NCI-H82 (cell line): ENCODE measurements around the gene INTS1.

Experiments used
- DNase-seq: peaks from one replicate; lab custom pipeline; 2025; lab: John Stamatoyannopoulos, UW

Gene INTS1

DNA sequence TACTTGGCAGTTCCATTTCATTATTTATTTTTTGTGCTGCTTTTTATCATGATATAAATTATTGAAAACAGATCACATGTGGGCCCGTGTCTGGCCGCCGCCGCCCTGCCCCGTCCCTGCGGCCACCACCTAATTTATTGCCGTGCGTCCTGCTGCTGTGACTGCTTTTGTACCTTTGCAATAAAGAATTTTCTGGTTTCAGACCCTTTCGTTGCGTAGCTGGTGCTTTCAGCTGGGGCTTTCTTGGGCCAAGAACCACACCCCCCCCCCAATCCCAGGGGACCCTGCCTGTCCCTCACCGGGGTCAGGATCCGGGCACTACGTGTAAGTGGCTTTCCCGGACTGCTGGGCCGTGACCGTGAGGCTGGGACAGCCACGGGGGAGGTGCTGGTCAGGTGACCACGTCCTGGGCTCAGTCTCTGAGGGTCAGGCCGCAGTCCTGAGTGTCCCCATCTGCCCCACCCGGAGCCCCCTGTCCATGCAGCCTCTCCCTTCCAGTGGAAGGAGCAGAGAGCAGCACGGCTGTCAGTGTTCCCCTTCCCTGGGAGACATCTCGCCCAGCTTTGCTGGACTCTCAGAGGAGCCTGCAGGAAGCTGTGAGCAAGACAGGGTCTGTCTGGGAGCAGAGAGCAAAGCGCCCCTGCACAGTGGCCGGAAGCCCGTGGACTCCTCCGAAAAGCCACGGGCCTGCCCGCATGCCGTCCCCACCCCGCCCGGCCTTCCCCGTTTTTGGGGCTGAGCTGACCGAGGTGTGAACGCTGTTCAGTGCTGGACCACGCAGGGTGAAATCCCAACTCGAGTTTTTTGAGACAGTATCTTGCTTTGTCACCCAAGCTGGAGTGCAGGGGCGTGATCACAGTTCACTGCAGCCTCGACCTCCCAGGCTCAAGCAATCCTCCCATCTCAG lies 38.9 kb upstream of the INTS1 start:
- no peak for DNase-seq

DNA sequence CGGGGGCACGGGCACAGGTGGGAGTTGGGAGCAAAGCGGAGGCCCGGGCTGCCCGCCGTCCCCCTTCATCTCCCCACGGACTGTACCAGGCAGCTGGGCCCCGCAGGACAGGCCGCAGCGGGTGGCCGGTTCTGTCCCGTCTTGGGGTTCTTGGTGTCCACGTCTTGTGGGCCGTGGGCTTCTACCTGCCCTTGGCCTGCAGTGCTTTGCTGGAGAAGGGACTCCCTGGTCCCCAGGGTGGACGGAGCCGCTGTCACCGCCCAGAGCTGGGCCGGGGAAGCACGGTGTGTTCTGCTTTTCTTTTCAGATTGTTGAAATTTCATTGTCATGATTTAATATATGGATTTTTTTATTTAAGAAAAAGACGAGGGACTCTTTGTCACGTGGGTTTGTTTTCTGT lies 38.1 kb upstream of the INTS1 start:
- DNase-seq: no peak

DNA sequence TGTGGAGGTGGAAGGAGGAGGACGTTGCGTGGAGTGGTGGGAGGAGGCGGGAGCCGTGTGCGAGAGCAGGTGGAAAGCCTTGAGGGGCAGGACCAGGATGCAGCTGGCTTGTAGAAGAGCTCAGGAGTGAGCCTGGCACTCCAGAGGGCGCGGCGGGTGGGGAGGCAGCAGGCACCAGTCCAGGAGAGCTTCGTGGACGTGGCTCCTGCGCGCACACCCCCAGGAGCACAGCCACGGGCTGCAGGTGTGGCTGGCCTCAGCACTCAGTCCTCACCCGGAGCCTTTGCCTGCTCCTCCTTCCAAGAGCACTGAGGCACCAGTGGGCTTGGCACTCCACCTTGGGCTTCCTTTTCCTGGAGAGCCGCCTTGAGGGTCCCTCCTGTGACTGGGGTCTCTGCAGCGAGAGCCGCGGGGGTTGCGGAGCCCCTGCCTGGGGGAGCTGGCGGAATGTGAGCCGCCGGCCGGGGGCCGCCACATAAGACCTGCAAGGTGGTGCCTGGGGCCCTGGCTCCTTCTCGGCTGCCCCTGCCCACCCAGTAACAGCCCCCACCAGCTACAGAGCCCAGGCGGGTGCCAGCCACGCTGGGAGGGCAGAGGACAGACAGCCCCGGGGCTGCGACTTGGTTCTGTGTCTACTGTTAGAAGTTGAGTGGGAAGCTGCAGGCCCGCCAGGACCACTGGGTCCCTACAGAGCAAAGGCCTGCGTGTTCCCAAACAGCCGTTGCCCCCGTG lies 37.4 kb upstream of the INTS1 start:
- no peak for DNase-seq

DNA sequence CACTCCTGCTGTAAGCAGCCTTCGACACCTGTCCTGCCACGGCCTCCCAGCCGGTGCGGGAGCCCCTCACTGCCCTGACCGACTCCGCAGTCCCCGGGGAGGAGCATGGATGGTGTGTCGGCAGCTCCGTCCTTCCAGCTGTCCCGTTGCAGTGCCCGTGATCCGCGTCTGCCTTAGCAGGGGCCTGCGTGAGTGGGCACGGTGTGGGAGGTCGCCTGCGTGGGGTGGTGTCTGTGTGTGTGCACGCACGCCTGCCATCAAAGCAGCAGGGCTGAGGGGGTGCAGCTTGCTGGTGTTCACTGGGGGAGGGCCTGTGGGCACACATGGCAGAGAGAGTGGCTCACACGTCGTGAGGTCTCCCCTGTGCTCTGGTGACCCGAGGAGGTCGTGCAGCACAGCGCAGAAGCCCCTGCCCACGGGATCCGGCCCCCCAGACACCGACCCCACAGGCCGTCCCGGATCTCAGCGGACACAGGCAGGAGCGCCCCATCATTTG lies 36.6 kb upstream of the INTS1 start:
- DNase-seq: no peak

DNA sequence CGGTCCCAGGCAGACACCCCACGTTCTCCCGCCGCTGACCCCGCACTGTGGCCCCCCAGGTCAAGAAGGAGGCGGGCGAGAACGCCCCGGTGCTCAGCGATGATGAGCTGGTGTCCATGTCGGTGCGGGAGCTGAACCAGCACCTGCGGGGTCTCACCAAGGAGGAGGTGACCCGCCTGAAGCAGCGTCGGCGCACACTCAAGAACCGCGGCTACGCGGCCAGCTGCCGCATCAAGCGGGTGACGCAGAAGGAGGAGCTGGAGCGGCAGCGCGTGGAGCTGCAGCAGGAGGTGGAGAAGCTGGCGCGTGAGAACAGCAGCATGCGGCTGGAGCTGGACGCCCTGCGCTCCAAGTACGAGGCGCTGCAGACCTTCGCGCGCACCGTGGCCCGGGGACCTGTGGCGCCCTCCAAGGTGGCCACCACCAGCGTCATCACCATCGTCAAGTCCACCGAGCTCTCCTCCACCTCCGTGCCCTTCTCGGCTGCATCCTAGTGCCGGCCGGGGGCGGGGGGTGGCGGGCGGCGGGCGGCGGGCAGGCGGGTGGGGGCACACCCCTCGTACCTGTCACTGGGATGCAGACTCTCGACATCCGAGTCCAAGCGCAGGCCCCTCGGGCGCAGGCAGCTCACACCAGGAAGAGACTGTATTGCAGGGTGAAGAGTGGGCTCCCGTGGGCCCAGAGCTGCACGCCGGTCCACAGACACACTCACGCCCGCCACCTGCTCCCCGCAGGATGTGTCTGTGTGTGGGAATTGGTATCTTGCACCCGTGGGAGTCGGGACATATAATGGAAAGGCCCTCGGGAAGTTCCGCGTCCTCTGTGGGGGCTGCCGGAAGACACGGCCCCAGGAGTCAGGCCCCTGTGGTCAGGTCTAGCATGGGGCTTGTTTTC lies 35.9 kb upstream of the INTS1 start:
- no peak for DNase-seq

DNA sequence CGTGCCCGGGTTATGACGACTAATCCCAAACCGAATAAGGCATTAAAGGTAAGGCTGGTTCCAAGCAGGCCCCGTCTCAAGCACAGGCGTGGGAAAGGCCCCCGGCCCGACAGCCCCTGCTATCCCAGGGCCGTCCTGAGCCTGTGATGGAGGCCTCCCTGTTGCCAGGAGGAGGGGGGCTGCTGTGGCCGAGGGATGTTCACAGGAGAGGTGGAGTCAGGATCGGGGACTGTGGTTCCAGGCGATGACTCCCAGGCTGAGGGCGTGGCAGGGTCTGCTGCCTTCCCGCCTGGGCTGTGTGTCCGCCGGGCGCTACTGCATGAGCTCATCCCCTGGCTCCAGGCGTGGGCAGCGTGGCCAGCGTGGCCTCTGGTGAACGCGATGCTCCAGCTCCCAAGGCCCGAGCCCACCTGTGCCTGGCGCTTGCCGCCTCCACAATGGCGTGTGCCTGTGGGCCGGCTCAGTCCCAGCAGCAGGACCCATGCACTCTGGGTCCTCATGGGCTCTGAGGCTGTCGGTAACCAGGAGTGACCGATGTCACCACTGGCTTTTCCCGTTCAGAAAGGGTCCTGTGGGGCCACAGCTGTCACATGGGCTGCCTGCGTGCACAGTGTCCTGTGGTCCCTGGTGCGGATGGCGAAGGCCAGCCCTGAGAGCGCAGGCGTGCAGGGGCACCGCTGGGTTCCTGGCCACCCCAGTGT lies 35.1 kb upstream of the INTS1 start:
- no peak for DNase-seq

DNA sequence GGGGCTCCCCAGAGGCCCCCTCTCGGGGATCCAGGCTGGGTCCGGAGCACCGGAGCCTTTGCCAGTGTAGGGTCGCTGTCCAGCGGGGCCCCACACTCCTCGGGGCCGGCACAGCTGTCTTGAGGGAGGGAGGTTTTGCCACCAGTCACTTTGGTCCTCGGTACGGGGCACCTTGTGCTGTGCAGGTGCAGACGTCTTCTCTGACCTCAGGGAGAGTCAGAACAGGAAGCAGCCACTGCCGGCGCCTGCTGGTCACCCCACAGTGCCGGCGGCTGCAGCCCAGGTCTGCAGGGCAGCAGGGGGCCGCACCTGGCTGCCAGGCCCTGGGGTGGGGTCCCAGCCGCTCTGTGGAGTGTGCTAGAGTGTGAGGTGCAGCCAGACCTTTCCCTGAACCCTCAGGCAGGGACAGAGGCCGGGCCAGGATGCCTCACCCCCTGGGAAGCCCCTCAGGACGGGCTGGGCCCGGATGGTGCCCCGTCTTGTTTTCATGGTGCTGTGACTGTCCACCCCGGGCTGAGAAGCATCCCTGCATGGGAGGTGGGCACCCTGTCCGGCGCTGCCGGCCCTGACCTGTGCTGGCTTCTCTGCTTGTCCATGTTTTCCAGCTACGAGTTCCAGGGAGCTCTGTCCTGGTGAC lies 34.5 kb upstream of the INTS1 start:
- no peak for DNase-seq

DNA sequence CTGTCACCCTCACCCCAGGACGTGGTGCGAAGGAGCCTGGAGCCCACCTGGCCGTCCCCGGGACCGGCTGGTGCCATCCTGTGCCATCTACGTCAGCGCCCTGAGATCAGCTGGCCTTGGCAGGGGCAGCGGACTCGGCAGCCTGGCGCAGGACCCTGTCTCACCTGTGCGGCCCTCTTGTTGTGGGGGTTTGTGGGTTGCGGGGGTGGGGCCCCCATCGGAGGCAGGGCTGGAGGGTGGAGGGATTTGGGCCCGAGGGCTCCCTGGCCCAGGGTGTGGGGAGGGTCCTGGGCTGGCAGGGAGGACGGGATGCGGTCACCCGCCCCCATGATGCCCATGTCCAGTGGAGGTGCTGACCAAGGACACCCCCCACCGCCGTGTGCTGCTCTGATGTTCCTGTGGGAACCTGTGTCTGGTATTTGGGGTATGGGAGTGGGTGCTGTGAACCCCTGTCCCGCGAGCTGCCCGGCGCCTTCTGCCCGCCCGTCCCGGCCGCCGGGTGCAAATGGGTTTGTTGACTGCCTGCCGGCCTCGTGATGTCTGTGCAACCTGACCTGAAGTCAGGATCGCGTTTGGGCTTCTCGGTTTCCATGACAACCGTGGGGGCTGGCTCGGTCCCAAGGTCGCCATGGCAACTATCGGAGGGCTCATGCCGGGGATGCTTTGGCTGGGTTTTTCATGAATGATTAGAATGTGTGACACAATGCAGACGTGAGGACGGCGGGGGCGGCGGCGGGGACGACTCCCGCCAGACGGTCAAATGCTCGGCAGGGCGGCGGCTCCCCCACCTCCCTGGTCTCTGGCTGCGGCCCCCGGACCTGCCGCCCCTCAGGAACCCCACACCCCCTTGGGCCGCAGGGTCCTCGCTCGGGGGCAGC lies 33.6 kb upstream of the INTS1 start:
- no peak for DNase-seq

DNA sequence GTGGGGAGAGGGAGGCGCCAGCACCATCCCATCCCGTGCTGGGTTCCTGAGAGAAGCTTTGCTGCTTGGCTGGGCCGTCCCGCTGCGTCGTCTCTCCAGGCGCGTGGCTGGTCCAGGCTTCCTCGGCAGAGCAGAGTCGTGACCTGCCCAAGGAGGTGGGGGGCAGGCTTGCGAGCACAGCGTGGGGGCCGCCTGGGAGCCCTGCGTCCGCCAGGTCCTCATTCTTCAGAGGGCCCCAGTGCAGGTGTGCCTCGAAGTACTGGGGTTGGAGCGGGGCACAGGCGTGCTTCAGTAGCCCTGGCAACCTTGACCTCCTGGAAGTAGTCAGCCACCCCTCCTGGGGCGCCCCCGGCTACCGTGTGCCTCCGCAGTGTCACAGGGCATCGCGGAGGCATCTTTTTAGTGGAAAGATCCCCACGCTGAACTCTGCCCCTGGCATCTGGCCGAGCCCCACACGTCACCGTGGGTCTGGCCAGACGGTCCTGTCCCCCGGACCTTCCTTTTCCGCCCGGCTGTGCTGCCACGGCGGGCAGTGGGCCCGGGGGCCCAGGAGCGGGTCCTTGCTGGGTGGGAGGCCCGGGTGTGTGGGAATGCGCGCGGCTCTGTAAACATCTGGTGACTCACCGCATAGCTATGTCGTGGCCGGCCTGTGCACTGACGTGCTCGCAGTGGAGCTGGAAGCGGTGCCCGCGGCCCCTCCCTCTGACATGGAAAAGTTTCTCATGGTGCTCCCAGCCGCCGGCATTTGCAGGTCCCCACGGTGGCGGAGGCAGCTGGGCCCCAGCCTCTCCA lies 32.8 kb upstream of the INTS1 start:
- no peak for DNase-seq

DNA sequence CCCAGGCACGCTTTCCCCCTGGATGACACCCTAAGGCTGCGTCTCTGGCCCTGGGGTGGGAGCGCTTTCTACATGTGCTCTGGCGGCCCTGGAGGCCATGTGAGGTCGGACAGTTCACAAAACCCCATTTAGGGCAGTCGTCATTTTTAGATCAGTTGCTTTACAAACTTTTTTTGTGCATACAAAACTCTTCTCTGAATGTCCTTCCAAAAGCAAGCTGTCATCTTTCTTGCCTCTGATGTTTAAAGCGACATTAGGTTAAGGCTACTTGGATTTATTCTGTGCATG lies 32.2 kb upstream of the INTS1 start:
- no peak for DNase-seq

DNA sequence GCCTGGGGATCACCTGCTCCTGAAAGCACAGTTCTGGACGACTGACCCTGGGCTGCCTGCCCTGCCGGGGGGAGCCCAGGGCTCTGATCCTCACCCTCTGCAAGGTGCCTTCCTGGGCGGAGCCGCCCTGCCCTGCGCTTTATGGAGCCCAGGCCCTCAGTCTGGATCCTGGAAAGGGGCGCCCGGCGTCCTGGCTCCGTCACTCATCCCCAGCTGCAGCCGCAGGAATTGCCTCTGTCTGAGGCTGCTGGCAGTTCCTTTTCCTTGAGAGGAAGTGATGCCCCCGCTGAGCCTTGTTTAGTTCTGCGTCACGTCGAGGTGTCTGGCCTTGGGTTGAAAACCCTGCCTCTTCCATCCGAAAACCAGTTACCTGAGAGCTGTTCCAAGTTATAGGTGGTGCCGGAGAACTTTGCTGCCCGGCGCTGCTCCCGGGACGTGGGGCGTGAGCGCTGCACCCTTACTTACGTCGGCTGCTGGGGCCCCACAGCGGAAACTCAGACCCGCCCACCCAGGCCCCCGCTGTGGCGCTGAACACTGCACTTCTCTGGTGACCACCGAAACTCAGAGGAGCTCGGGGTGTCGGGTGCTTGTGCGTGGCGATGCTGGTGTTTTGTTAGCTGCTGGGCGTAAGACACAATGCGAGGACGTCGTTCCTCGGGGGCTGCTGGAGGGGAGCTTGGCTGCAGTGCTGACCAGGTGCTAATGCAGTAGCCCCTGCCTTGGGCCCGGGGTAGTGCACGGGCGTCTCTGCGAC lies 31.7 kb upstream of the INTS1 start:
- DNase-seq: no peak

DNA sequence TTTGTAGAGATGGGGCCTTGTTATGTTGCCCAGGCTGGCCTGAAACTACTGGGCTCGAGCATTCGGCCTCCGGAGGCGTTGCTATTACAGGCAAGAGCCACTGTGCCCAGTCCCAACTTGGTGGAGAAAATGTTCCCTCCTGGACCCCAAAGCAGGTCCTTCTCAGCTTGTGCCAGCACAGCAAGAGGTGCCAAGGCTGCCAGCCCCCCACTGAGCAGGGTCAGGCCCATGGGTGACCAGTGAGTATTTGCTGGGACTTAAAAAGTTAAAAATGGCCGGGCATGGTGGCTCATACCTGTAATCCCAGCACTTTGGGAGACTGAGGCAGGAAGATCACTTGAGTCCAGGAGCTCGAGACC lies 30.9 kb upstream of the INTS1 start:
- no peak for DNase-seq

DNA sequence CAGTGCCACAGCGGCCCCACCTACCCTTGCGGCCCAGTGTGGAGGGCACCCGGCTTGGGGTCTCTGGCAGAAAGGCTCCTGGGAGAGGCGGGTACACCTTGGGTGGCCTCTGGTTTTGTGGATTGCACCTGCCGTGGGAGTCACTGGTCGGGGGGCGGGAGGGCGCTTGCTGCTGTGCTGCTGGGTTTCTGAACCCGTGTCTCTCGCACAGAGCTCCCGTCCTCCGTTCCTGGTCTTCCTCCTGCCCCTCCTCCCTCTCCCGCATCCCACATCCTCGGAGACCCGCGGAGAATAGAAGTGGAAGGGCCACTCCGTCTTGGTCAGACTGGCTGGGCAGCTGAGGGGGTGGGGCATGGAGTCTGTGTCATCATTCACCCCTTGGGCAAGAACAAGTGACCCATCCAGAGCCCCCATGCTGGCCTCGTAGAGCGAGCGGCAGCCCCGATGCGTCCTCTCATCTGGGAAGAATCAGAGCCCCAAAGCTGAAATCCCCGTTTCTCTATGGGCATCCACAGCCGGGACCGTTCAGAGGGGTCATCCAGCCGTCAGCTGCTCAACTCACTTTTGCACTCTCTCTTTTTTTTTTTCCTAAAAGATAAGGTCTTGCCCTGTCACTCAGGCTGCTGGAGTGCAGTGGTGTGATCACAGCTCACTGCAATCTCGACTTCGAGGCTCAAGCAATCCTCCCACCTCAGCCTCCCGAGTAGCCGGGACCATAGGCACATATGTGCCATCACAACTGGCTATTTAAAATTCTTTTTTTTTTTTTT lies 30.3 kb upstream of the INTS1 start:
- no peak for DNase-seq

DNA sequence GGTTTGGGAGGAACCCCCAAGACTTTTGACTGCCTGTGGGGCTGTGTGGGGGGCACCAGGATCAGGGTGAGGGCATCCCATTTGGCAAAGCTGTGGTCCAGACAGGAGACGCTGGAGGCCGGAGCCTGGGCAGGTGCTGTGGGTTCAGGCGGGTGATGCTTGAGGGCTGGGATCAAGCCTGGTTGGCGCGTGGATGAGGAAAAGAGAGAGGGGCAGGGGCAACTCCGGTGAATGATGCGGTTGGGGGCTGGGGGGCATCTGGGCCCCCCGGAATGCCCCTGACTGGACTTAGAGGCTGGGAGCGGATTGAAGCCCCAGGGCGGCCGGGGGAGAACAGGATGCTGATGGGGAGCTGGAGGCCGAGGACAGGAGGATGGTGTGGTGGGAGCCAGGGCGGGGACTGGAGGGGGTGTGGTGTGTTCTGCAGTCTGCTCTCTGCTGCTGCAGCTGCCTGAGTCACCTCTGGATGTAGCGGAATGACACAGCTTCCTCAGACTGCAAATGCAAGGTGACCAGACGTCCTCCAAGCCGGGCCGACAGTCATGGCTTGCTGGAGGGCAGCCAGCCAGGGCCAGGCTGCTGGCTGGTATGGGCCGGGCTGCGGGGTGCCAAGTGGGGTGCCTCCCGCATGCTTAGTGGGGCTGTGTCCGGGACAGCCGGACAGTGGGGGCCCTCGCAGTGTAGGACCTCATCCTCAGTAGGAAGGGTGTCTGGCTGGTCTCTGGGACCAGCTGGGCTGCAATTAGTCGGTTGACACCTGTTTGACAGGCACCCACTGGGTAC lies 29.5 kb upstream of the INTS1 start:
- no peak for DNase-seq

DNA sequence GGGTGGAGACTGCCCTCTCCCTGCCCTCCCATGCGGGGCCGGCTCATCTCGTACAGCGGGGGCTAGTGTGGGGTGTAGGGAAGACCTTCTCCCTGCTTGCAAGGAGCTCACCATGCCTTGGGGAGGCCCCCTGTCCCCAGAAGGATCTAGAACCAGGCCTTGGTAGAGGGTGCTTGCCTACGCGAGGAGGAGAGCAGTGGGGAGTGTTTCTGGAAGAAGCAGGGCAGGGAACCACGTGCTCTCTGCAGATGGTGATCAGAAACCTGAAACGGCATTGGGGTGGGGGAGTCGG lies 29.0 kb upstream of the INTS1 start:
- DNase-seq: no peak

DNA sequence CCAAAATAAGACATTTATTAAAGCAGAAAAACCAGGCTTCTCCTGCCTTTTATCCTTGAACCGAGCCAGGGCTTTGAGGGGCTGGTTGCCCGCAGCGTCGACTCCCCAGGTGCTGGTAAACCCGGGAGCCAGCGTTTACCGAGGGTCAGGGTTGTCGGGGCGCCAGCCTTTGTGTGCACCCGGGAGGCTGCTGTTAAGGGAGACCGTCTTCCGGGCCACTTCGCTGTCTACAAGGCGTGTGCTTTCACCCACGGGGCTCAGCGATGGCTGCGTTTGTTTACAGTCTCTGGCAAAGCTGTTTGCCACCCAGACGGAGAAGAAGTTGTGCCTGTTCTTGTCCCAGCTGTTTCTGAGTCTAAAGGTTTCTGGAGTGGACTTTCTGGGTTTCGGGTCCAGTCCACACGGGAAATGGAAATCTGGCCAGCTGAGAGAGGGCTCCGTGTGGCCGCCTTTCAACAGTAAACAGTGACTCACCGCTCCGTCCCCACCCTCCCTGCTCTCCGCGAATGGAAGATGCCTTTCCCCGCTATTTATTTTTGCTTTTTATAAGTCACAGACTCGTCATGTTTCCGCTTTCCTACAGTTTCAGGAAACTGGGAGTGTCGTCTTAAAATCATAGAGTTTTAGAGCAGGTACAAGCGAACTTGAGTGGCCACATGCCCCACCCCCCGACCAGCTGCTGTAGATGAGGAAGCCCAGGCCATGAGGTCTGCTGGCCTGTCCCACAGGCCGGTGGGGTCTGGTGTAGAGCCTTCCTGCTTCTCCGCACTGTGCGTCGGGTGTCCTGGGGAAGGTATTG lies 28.5 kb upstream of the INTS1 start:
- no peak for DNase-seq

DNA sequence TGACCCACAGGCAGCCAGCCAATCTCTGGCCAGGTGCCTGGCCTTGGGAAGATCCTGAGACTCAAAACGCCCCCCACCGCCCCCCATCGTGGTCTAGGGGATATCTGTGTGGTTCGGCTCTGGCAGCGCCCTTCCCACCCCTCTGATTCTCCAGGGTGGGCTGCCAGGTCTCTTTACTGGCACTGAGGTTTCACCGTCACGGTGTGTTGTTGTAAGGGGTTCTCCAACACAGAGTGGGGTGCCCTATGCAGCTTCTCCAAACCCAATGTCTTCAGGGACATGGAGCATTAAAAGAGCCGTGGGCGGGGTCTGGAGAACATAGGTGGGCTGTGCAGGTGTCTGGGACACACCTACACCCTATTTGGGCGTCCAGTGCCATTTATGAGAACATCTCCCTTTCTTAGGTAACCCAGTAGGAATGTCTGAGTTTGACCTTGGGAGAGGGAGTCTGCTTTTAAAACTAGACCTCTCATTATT lies 27.8 kb upstream of the INTS1 start:
- no peak for DNase-seq
